ENCODE data around the gene IPO5.

IPO5 gene

GRCh38 chr13:98066636-98067035 lies 113.2 kb downstream of the IPO5 start:
- DNase-seq (ENCODE audit: low spot score in 2 of 2) = no peak
- Histone ChIP-seq H3K4me3 (no peak overlapping the region), H3K4me1 (no peaks in the 10 kb centered on the region), H3K9me3 (no peaks in the 10 kb centered on the region), H3K27me3 (ENCODE audit: low read depth) (peaks cover 5% of the 10 kb centered on the region), H3K36me3 (replicated peaks) (no peaks in the 10 kb centered on the region)
- in situ Hi-C loops (cut with MboI; ENCODE audit: low sequenced_read_pairs) = no loop called here

- Histone ChIP-seq H3K36me3 (replicated peaks) (no peaks in the 10 kb centered on the region), H3K4me3 (no peak overlapping the region), H3K27me3 (ENCODE audit: low read depth) (peaks cover 5% of the 10 kb centered on the region), H3K4me1 (no peaks in the 10 kb centered on the region), H3K9me3 (no peaks in the 10 kb centered on the region)
- DNase-seq (ENCODE audit: low spot score in 2 of 2) = no peak
- in situ Hi-C loops (cut with MboI; ENCODE audit: low sequenced_read_pairs) = no loop called here
These were observed 115.0 kb downstream of the IPO5 start for GRCh38 chr13:98068521-98068920.

DNA sequence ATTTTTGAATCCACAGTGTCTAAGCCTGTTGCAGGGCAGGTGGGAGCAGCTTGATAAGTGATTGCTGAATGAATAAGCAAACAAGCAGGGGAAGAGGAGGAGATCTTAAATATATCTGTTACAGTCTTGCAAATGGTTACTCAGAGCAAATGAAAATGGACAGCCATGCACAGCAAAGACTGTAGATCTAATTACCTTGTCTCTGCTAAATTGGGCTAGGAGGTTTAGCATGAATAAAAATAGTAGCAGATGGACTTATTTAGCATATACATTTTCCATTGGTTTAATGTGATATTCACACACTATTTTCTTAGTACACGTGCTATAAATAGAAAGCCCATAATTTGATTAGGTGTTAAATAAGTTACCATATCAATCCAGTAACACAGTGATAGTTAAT lies 116.5 kb downstream of the IPO5 start:
- H3K27me3 ChIP-seq (ENCODE audit: low read depth) = peaks cover 5% of the 10 kb centered on the region
- no peaks in the 10 kb centered on the region for H3K9me3 ChIP-seq
- DNase-seq (ENCODE audit: low spot score in 2 of 2) = no peak
- H3K4me1 ChIP-seq = no peaks in the 10 kb centered on the region
- no peak overlapping the region for H3K4me3 ChIP-seq
- in situ Hi-C loops (cut with MboI; ENCODE audit: low sequenced_read_pairs) = no loop called here
- H3K36me3 ChIP-seq (replicated peaks) = no peaks in the 10 kb centered on the region

DNA sequence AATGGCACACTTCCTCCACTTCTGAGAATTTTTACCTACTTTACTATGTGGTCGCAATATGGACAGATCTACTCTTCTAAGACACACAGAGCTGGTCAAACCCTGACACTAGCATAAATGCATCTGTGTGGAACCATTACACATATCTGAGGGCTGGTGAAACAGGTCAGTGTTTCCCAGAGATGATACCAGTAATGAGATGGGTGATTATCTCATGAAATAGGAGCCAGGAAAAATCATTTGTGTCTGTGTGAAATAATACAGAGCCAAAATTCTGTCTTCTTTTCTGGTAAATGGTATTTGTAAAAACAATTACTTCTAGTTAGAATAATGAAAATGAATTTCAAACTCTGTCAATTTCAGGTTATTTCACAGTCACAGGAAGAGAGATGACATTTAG lies 117.8 kb downstream of the IPO5 start:
- in situ Hi-C loops (cut with MboI; ENCODE audit: low sequenced_read_pairs) = no loop called here
- DNase-seq (ENCODE audit: low spot score in 2 of 2) = no peak
- peaks cover 5% of the 10 kb centered on the region for H3K27me3 ChIP-seq (ENCODE audit: low read depth)
- H3K4me1 ChIP-seq = no peaks in the 10 kb centered on the region
- H3K4me3 ChIP-seq = no peak overlapping the region
- no peaks in the 10 kb centered on the region for H3K36me3 ChIP-seq (replicated peaks)
- no peaks in the 10 kb centered on the region for H3K9me3 ChIP-seq

DNA sequence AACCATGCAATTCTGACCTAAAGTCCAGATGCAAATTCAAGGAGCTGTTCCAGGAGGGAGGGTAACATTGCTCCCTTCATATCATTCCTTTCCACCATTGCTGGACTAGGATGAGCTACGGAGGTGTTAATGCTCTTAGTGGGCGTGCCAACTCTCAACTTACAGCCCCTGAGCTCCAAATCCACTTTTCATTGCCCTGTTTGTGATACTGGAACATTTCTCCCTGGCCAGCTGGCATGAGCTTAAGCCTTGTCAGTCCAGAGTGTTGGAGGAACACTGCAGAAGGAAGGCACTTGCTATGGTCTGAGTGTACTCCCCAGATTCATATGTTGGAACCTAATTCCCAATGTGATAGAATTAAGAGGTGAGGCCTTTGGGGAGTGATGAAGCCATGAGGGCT lies 119.0 kb downstream of the IPO5 start:
- in situ Hi-C loops (cut with MboI; ENCODE audit: low sequenced_read_pairs) = no loop called here
- Histone ChIP-seq H3K27me3 (ENCODE audit: low read depth) (peaks cover 5% of the 10 kb centered on the region), H3K9me3 (no peaks in the 10 kb centered on the region), H3K4me3 (no peak overlapping the region), H3K4me1 (no peaks in the 10 kb centered on the region), H3K36me3 (replicated peaks) (no peaks in the 10 kb centered on the region)
- DNase-seq (ENCODE audit: low spot score in 2 of 2) = no peak

All from HAP-1 (cell line).